GM12878 (cell line): ENCODE results near the gene MPHOSPH9. TPM values are rescaled to one million over a fixed set of nuclear protein-coding genes. Genes with fewer than 3 reads are reported as not detected.

Experiments used
- ATAC-seq: fragments of 200-7000 bp; cut with Tn5 transposase; 3 replicates; pipeline ENCODE4 v1.9.1; 2020; ENCODE audit warnings: mild to moderate bottlenecking, moderate library complexity
- BruUV-seq: library from RNA; stranded (reverse); fragments of 400-500 nt; replicated peaks from 2 replicates; lab custom pipeline; 2021; lab: Mats Ljungman, UMichigan
- CTCF ChIA-PET: fragments of 300-600 bp; sonication (Branson Sonifier 250); formaldehyde crosslinking; extraction: SDS; loops from one replicate; lab custom pipeline; 2021; ENCODE audit warnings: inconsistent platforms; lab: Yijun Ruan, JAX
- POLR2A ChIA-PET: fragments of 350-600 bp; formaldehyde crosslinking; extraction: SDS; loops from one replicate; lab custom pipeline; 2021; ENCODE audit warnings: inconsistent platforms; lab: Charles Lee
- RAD21 ChIA-PET: fragments of 300-600 bp; sonication (Branson Sonifier 250); formaldehyde crosslinking; loops from one replicate; lab custom pipeline; 2023; ENCODE audit warnings: antibody characterized with exemption; ENCODE audit not compliant: unreplicated experiment; lab: Charles Lee
- SMC1A ChIA-PET: fragments of 300-600 bp; sonication (Branson Sonifier 250); formaldehyde crosslinking; loops from one replicate; lab custom pipeline; 2023; ENCODE audit not compliant: unreplicated experiment, uncharacterized antibody; lab: Charles Lee
- DNase-seq: peaks from one replicate; pipeline ENCODE4 v3.0.0-alpha.2; 2011; ENCODE audit warnings: low read depth, low spot score
- FAIRE-seq: peaks from 3 replicates; lab custom pipeline; 2011; peaks lifted over from hg19 to GRCh38; lab: Jason Lieb, UNC
- H2AFZ ChIP-seq: 2 replicates; pipeline ENCODE4 v1.6.0; 2011; ENCODE audit warnings: low read depth, low read length, control low read depth; ENCODE audit not compliant: control insufficient read depth
- H3K27ac ChIP-seq: 2 replicates; pipeline ENCODE4 v1.5.1; 2011; ENCODE audit warnings: control low read depth; ENCODE audit not compliant: control insufficient read depth, insufficient read depth
- H3K27me3 ChIP-seq, 2 experiments: replicated peaks in 1 of 2; 2 replicates each; pipeline versions ENCODE4 v1.6.0 to v1.6.1; 2011; ENCODE audit warnings: low read length in 1 of 2; ENCODE audit not compliant: control insufficient read depth in 2 of 2, insufficient read depth in 2 of 2
- H3K36me3 ChIP-seq, 2 experiments: 2 replicates each; pipeline ENCODE4 v1.5.1; 2011; ENCODE audit warnings: low read length in 1 of 2; ENCODE audit not compliant: control insufficient read depth in 2 of 2, insufficient read depth in 2 of 2
- H3K4me1 ChIP-seq: 2 replicates; pipeline ENCODE4 v1.6.1; 2011; ENCODE audit warnings: mild to moderate bottlenecking, low read length, moderate library complexity, mixed read lengths; ENCODE audit not compliant: control insufficient read depth, insufficient read depth
- H3K4me2 ChIP-seq: 2 replicates; pipeline ENCODE4 v1.6.0; 2011; ENCODE audit warnings: control low read depth; ENCODE audit not compliant: control insufficient read depth, insufficient read depth
- H3K4me3 ChIP-seq: fragments of 200-600 bp; sonication (generic); 2 replicates; pipeline ENCODE4 v1.5.1; 2016
- H3K79me2 ChIP-seq: 2 replicates; pipeline ENCODE4 v1.6.0; 2011; ENCODE audit warnings: low read length; ENCODE audit not compliant: control insufficient read depth, insufficient read depth
- H3K9ac ChIP-seq: 2 replicates; pipeline ENCODE4 v1.8.0; 2011; ENCODE audit warnings: low read length, control low read depth, mixed read lengths; ENCODE audit not compliant: control insufficient read depth, insufficient read depth
- H3K9me3 ChIP-seq: replicated peaks from 3 replicates; pipeline ENCODE4 v1.5.1; 2011; ENCODE audit warnings: mild to moderate bottlenecking, low read length; ENCODE audit not compliant: control insufficient read depth, insufficient read depth
- H4K20me1 ChIP-seq: 2 replicates; pipeline ENCODE4 v1.6.0; 2011; ENCODE audit not compliant: control insufficient read depth, insufficient read depth
- BMI1 ChIP-seq: fragments of 450-650 bp; IDR thresholded peaks from 2 replicates; pipeline ENCODE4 v1.6.1; 2016; ENCODE audit warnings: mild to moderate bottlenecking, moderate library complexity, borderline replicate concordance
- IKZF2 ChIP-seq, 2 experiments: fragments of 450-650 bp; IDR thresholded peaks; 2 replicates each; pipeline ENCODE4 v1.6.1; 2017; ENCODE audit warnings: mild to moderate bottlenecking in 2 of 2, moderate library complexity in 2 of 2
- NFYB ChIP-seq: IDR thresholded peaks from 2 replicates; pipeline ENCODE4 v1.6.1; 2011; ENCODE audit warnings: low read depth, mild to moderate bottlenecking, low read length, improper control_type of control experiment, moderate library complexity; ENCODE audit not compliant: insufficient read depth
- WGBS: methylation state at CpG from one replicate; pipeline ENCODE4 v1.1.6; 2016; ENCODE audit warnings: low lambda C conversion rate; ENCODE audit not compliant: insufficient replicate concordance, insufficient coverage; ENCODE audit errors: missing lambda C conversion rate; 5-methylcytosine and 5-hydroxymethylcytosine counted together
- in situ Hi-C: fragments of 300-500 bp; cut with MboI; formaldehyde crosslinking; loops from 9 replicates; pipeline ENCODE4 v1.14.3; 2018; ENCODE audit warnings: mixed read lengths
- intact Hi-C: fragments of 100-400 bp; cut with micrococcal nuclease; formaldehyde crosslinking; loops from one replicate; pipeline ENCODE4 v1.14.2; 2022; ENCODE audit not compliant: unreplicated experiment
- polyA plus RNA-seq, 11 experiments: library from polyadenylated mRNA; depleted of rRNA in 4 of 11; unstranded in 6 of 11; stranded (reverse) in 5 of 11; fragments of >200 nt; fragmentation: Nextera tagmentation in 4 of 11; fragmentation: Illumina TruSeq in 1 of 11; extraction: Ambion mirVana in 4 of 11; extraction: Trizol in 1 of 11; gene quantifications; 1 replicate in 1 of 11; 2 replicates in 10 of 11; pipeline versions ENCODE4 v1.2.1 to v1.2.3, GENCODE V29; 2011 to 2016; ENCODE audit warnings: inconsistent platforms in 2 of 11, missing spikeins in 2 of 11, low read depth in 1 of 11
- total RNA-seq, 4 experiments: library from RNA; depleted of rRNA in 3 of 4; stranded (reverse); fragments of >200 nt in 3 of 4; fragmentation: Illumina TruSeq in 1 of 4; extraction: Trizol in 1 of 4; gene quantifications; 2 replicates each; pipeline versions ENCODE4 v1.2.1 to v1.2.3, GENCODE V29; 2013 to 2021

MPHOSPH9 gene
- total and polyA plus RNA-seq, 10 of the 15 experiments (the other 5 are each of a cell fraction or from before 2014, with no cell fraction given): 11.5 to 72.2 (median 45.7) TPM

- Histone ChIP-seq H3K9ac (no peak overlapping the region), H4K20me1 (no peaks in the 10 kb centered on the region), H2AFZ (no peak overlapping the region), H3K36me3 (peaks cover 1 to 12% of the 10 kb centered on the region in 2 experiments), H3K4me1 (peaks cover 13% of the 10 kb centered on the region), H3K79me2 (peaks cover 33% of the 10 kb centered on the region), H3K27me3 (no peaks in the 10 kb centered on the region), H3K4me3 (no peak overlapping the region), H3K4me2 (no peak overlapping the region), H3K9me3 (peaks cover 3% of the 10 kb centered on the region; the same call in 2 of the 3 replicates), H3K27ac (no peak overlapping the region)
- FAIRE-seq (no peak), DNase-seq (no peak), ATAC-seq (no peak)
- SMC1A ChIA-PET: no interaction called here
- in situ Hi-C loops (loop anchor here (25.0 kb wide), 1 partner anchor 381 kb away; no protein-coding TSS in a partner anchor), intact Hi-C loops (no loop called here)
- TF ChIP-seq IKZF2 (IDR thresholded peaks at IDR 0.05) (no peak), NFYB (no peak), BMI1 (peak; percentile 54; the same call in 1 of the 2 replicates)
- POLR2A ChIA-PET: no interaction called here
- RAD21 ChIA-PET: interaction anchor here (0.5 kb wide), 1 partner anchor 927 kb away, joined by 4 read pairs; no protein-coding TSS in a partner anchor
- WGBS: 75% methylated on average over 7 of the region's 7 CpGs
- no TSS peak for BruUV-seq
- CTCF ChIA-PET: interaction anchor here (1.2 kb wide), 1 partner anchor 10 kb away, joined by 5 read pairs; the partner anchor contains the start of genes MPHOSPH9 and MTRFR
Measured at GRCh38 chr12:123243671-123244262, 10.8 kb upstream of the MPHOSPH9 start.
